ENCODE data around the gene KIAA1614. TPM values are rescaled to one million over a fixed set of nuclear protein-coding genes. Genes with fewer than 3 reads are reported as not detected.

The KIAA1614 gene
- total and polyA plus RNA-seq, 10 of the 15 experiments (the other 5 are each of a cell fraction or from before 2014, with no cell fraction given) = 0.03 to 1.0 (median 0.26) TPM; not detected in 1

DNA sequence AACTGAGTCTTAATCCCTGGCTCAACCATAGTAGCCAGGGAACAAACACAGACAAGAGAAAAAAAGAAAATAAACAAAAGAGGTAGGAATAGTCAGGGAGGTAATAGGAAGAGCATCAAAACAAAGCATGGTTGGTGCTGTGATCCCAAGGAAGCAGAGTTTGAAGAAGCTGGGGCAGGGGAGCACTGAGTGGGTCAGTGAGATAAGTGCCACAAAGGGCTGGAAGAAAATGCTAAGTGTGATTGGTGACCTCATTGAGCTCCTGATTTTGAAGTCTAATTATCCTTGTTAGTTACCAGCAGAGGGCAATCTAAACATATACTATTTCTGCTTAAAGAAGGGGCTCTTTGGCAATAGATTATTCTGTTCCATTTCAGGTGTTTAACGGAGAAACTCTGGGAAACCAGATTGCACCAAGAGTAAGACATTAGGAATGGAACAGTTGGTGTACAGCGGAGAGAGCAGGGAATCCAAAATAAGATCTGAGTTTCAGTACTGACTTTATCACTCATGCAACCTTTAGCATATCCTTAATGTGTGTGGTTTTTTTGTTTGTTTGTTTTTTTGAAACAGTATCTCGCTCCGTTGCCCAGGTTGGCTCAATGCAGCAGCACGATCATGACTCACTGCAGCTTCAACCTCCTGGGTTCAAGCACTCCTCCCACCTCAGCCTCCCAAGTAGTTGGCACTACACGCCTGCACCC lies 30.7 kb upstream of the KIAA1614 start:
- in situ Hi-C loops (cut with MboI) (loop anchor here (5.0 kb wide), 2 partner anchors 260 to 285 kb away; no protein-coding TSS in a partner anchor), intact Hi-C loops (cut with micrococcal nuclease; ENCODE audit: unreplicated experiment) (loop anchor here (1.0 to 10.0 kb wide), 8 partner anchors 38 to 543 kb away; partner anchors contain the start of genes IER5 and STX6)
- no peak overlapping the region for H3K9ac ChIP-seq (ENCODE audit: control insufficient read depth, insufficient read depth, low read length)
- DNase-seq (ENCODE audit: low read depth, low spot score) (no peak), FAIRE-seq (peak; percentile 91), ATAC-seq (peak; percentile 92)
- no peaks in the 10 kb centered on the region for H3K27me3 ChIP-seq (replicated peaks in 1 of 2; ENCODE audit: control insufficient read depth in 2 of 2, insufficient read depth in 2 of 2, low read length in 1 of 2)
- CTCF ChIA-PET = interaction anchor here (0.6 to 12.7 kb wide), 75 partner anchors 9 to 548 kb away, joined by 3 to 344 read pairs (median 4); partner anchors contain the start of genes ACBD6, KIAA1614, MR1 and STX6
- no peaks in the 10 kb centered on the region for H3K79me2 ChIP-seq (ENCODE audit: control insufficient read depth, insufficient read depth, low read length)
- SMC1A ChIA-PET (ENCODE audit: uncharacterized antibody, unreplicated experiment) = interaction anchor here (0.6 to 9.3 kb wide), 64 partner anchors 9 to 387 kb away, joined by 3 to 304 read pairs (median 4); partner anchors contain the start of genes KIAA1614 and MR1
- H3K9me3 ChIP-seq (replicated peaks; ENCODE audit: control insufficient read depth, insufficient read depth, low read length) = no peaks in the 10 kb centered on the region
- TF ChIP-seq, protein P1, sequence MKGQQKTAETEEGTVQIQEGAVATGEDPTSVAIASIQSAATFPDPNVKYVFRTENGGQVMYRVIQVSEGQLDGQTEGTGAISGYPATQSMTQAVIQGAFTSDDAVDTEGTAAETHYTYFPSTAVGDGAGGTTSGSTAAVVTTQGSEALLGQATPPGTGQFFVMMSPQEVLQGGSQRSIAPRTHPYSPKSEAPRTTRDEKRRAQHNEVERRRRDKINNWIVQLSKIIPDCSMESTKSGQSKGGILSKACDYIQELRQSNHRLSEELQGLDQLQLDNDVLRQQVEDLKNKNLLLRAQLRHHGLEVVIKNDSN (IDR thresholded peaks at IDR 0.05; ENCODE audit: borderline replicate concordance, extremely low read length, insufficient read depth, low read depth, low read length) = no peak
- peak; percentile 88 for TF ChIP-seq SMC3 (IDR thresholded peaks at IDR 0.05; ENCODE audit: borderline replicate concordance, low read length)
- TF ChIP-seq, protein P2, sequence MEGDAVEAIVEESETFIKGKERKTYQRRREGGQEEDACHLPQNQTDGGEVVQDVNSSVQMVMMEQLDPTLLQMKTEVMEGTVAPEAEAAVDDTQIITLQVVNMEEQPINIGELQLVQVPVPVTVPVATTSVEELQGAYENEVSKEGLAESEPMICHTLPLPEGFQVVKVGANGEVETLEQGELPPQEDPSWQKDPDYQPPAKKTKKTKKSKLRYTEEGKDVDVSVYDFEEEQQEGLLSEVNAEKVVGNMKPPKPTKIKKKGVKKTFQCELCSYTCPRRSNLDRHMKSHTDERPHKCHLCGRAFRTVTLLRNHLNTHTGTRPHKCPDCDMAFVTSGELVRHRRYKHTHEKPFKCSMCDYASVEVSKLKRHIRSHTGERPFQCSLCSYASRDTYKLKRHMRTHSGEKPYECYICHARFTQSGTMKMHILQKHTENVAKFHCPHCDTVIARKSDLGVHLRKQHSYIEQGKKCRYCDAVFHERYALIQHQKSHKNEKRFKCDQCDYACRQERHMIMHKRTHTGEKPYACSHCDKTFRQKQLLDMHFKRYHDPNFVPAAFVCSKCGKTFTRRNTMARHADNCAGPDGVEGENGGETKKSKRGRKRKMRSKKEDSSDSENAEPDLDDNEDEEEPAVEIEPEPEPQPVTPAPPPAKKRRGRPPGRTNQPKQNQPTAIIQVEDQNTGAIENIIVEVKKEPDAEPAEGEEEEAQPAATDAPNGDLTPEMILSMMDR (IDR thresholded peaks at IDR 0.05 in 2 of 3, conservative IDR thresholded peaks at IDR 0.05 in 1 of 3; ENCODE audit: control insufficient read depth in 2 of 3, extremely low read depth in 1 of 3, insufficient read depth in 1 of 3, low read depth in 3 of 3, low read length in 3 of 3) = peak; percentile 38 to 66 (median 49); a peak in 5 of 6 replicates
- TF ChIP-seq NBN (IDR thresholded peaks at IDR 0.05) = peak; percentile 47; the same call in 1 of the 2 replicates
- no peak for TF ChIP-seq STAT1 (conservative IDR thresholded peaks at IDR 0.05)
- TF ChIP-seq ATF7 (IDR thresholded peaks at IDR 0.05; ENCODE audit: low read depth) = peak; percentile 93
- TF ChIP-seq RAD21 (IDR thresholded peaks at IDR 0.05; ENCODE audit: insufficient read depth, low read depth, low read length) = peak; percentile 80
- 0 out of 2 replicates have a peak, but pooled peaks have one; percentile 16 for TF ChIP-seq NR2F1 (conservative IDR thresholded peaks at IDR 0.05)
- H3K27ac ChIP-seq (ENCODE audit: control insufficient read depth, insufficient read depth) = no peak overlapping the region
- no peaks in the 10 kb centered on the region for H3K36me3 ChIP-seq (ENCODE audit: control insufficient read depth in 2 of 2, insufficient read depth in 2 of 2, low read length in 1 of 2)
- BruUV-seq (replicated peaks) = no TSS peak
- H3K4me2 ChIP-seq (ENCODE audit: control insufficient read depth, insufficient read depth) = no peak overlapping the region
- no peaks in the 10 kb centered on the region for H3K4me1 ChIP-seq (ENCODE audit: control insufficient read depth, insufficient read depth, low read length)
- no peak overlapping the region for H3K4me3 ChIP-seq
- 60% methylated on average over 6 of the region's 6 CpGs for WGBS (ENCODE audit: insufficient coverage, insufficient replicate concordance, low lambda C conversion rate, missing lambda C conversion rate)
- POLR2A ChIA-PET = interaction anchor here (0.6 to 2.2 kb wide), 9 partner anchors 30 to 284 kb away, joined by 3 to 17 read pairs (median 3); no protein-coding TSS in a partner anchor
- H4K20me1 ChIP-seq (ENCODE audit: control insufficient read depth, insufficient read depth) = no peaks in the 10 kb centered on the region
- no peak overlapping the region for H2AFZ ChIP-seq (ENCODE audit: control insufficient read depth, low read depth, low read length)
- RAD21 ChIA-PET (ENCODE audit: unreplicated experiment) = interaction anchor here (0.6 to 8.9 kb wide), 71 partner anchors 9 to 1055 kb away, joined by 3 to 215 read pairs (median 5); partner anchors contain the start of genes KIAA1614 and MR1

Data from GM12878 (cell line).